Astrocyte (in vitro differentiated cells and primary cell): ENCODE measurements around the gene SLC16A7. TPM values are rescaled to one million over a fixed set of nuclear protein-coding genes. Genes with fewer than 3 reads are reported as not detected.
A peak's percentile ranks its signal among the peaks of the same experiment; 100 is the strongest.
"Not testable (repeated sequence)": the region's sequence is repeated elsewhere in the genome, so short reads cannot be mapped to it uniquely, and the experiment has no call there.

Experiments used
- DNase-seq: peaks from one replicate; pipeline ENCODE4 v3.0.0-alpha.2; 2010; ENCODE audit warnings: low read depth
- FAIRE-seq: peaks from 2 replicates; lab custom pipeline; 2011; peaks lifted over from hg19 to GRCh38; lab: Jason Lieb, UNC
- H2AFZ ChIP-seq: 2 replicates; pipeline ENCODE4 v1.6.0; 2012; ENCODE audit warnings: low read depth, low read length, inconsistent platforms
- H3K27ac ChIP-seq: 2 replicates; pipeline ENCODE4 v1.5.1; 2011; ENCODE audit warnings: low read depth, low read length, inconsistent platforms
- H3K27me3 ChIP-seq: 2 replicates; pipeline ENCODE4 v1.6.0; 2011; ENCODE audit warnings: low read length, inconsistent platforms; ENCODE audit not compliant: insufficient read depth
- H3K36me3 ChIP-seq: 2 replicates; pipeline ENCODE4 v1.5.1; 2011; ENCODE audit warnings: low read length, inconsistent platforms; ENCODE audit not compliant: insufficient read depth
- H3K4me1 ChIP-seq: 2 replicates; pipeline ENCODE4 v1.5.1; 2011; ENCODE audit warnings: low read length, inconsistent platforms; ENCODE audit not compliant: insufficient read depth
- H3K4me2 ChIP-seq: 2 replicates; pipeline ENCODE4 v1.6.0; 2012; ENCODE audit warnings: low read length, inconsistent platforms
- H3K4me3 ChIP-seq: 2 replicates; pipeline ENCODE4 v1.5.1; 2011; ENCODE audit warnings: low read depth, mild to moderate bottlenecking, low read length, inconsistent platforms; ENCODE audit not compliant: insufficient read depth
- H3K79me2 ChIP-seq: 2 replicates; pipeline ENCODE4 v1.6.0; 2012; ENCODE audit warnings: mild to moderate bottlenecking, low read length, inconsistent platforms; ENCODE audit not compliant: insufficient read depth
- H3K9ac ChIP-seq: 2 replicates; pipeline ENCODE4 v1.6.0; 2012; ENCODE audit warnings: mild to moderate bottlenecking, low read length, inconsistent platforms
- H3K9me3 ChIP-seq: 2 replicates; pipeline ENCODE4 v1.5.1; 2012; ENCODE audit warnings: low read depth, mild to moderate bottlenecking, low read length, inconsistent platforms; ENCODE audit not compliant: insufficient read depth
- H4K20me1 ChIP-seq: 2 replicates; pipeline ENCODE4 v1.6.0; 2012; ENCODE audit warnings: low read length, inconsistent platforms; ENCODE audit not compliant: insufficient read depth
- H3K27ac Mint-ChIP-seq: one replicate; pipeline ENCODE4 v1.8.0; 2021; ENCODE audit warnings: mild to moderate bottlenecking, mixed read lengths; ENCODE audit not compliant: unreplicated experiment
- H3K27me3 Mint-ChIP-seq: one replicate; pipeline ENCODE4 v1.8.0; 2021; ENCODE audit warnings: low read depth, mixed read lengths; ENCODE audit not compliant: unreplicated experiment
- H3K36me3 Mint-ChIP-seq: one replicate; pipeline ENCODE4 v1.8.0; 2021; ENCODE audit warnings: low read depth, mixed read lengths; ENCODE audit not compliant: unreplicated experiment
- H3K4me1 Mint-ChIP-seq: one replicate; pipeline ENCODE4 v1.8.0; 2021; ENCODE audit warnings: low read depth, mixed read lengths; ENCODE audit not compliant: unreplicated experiment
- H3K4me3 Mint-ChIP-seq: one replicate; pipeline ENCODE4 v1.8.0; 2021; ENCODE audit warnings: mild to moderate bottlenecking, moderate library complexity, mixed read lengths; ENCODE audit not compliant: unreplicated experiment
- H3K9me3 Mint-ChIP-seq: one replicate; pipeline ENCODE4 v1.8.0; 2021; ENCODE audit warnings: mild to moderate bottlenecking, mixed read lengths; ENCODE audit not compliant: unreplicated experiment
- CTCF ChIP-seq: IDR thresholded peaks from 2 replicates; pipeline ENCODE4 v1.5.1; 2011; ENCODE audit warnings: low read depth, mild to moderate bottlenecking, inconsistent platforms, low read length, moderate library complexity; ENCODE audit not compliant: insufficient read depth
- EZH2 ChIP-seq: IDR thresholded peaks from 2 replicates; pipeline ENCODE4 v1.6.1; 2012; ENCODE audit warnings: mild to moderate bottlenecking, low read length, inconsistent platforms; ENCODE audit not compliant: insufficient read depth
- total RNA-seq: library from RNA; stranded (reverse); gene quantifications from 2 replicates; pipeline ENCODE4 v1.2.1, GENCODE V29; 2021

Gene SLC16A7
- total RNA-seq, 1 donor from 2014 or later: 4.5 TPM

- peak overlapping the region; percentile 16 for H3K27ac Mint-ChIP-seq
- Histone ChIP-seq H3K4me2 (peak overlapping the region; percentile 96), H3K27me3 (no peaks in the 10 kb centered on the region), H2AFZ (peak overlapping the region; percentile 94), H3K79me2 (no peaks in the 10 kb centered on the region), H3K4me1 (peaks cover 14% of the 10 kb centered on the region), H4K20me1 (no peaks in the 10 kb centered on the region), H3K4me3 (peak overlapping the region; percentile 66), H3K27ac (peak overlapping the region; percentile 80), H3K9ac (peak overlapping the region; percentile 89), H3K9me3 (no peaks in the 10 kb centered on the region), H3K36me3 (no peaks in the 10 kb centered on the region)
- no peaks in the 10 kb centered on the region for H3K9me3 Mint-ChIP-seq
- H3K36me3 Mint-ChIP-seq: no peaks in the 10 kb centered on the region
- FAIRE-seq (peak; percentile 91), DNase-seq (peak; percentile 96)
- peak overlapping the region; percentile 78 for H3K4me3 Mint-ChIP-seq
- H3K27me3 Mint-ChIP-seq: no peaks in the 10 kb centered on the region
- H3K4me1 Mint-ChIP-seq: peaks cover 2% of the 10 kb centered on the region
- TF ChIP-seq CTCF: no peak
- TF ChIP-seq EZH2: no peak
Measured at GRCh38 chr12:59597385-59597781, 1.6 kb downstream of the SLC16A7 start.

GRCh38 chr12:59600171-59600570 is 4.3 kb downstream of the SLC16A7 start:
- H3K79me2 ChIP-seq: no peaks in the 10 kb centered on the region
- H3K36me3 ChIP-seq: no peaks in the 10 kb centered on the region
- H3K27ac ChIP-seq: no peak overlapping the region
- Mint-ChIP-seq H3K36me3 (no peaks in the 10 kb centered on the region), H3K4me3 (no peak overlapping the region), H3K9me3 (no peaks in the 10 kb centered on the region), H3K27me3 (no peaks in the 10 kb centered on the region), H3K27ac (no peak overlapping the region), H3K4me1 (peaks cover 2% of the 10 kb centered on the region)
- DNase-seq (no peak), FAIRE-seq (no peak)
- H3K4me1 ChIP-seq: peaks cover 11% of the 10 kb centered on the region
- no peaks in the 10 kb centered on the region for H4K20me1 ChIP-seq
- H3K4me2 ChIP-seq: no peak overlapping the region
- no peaks in the 10 kb centered on the region for H3K9me3 ChIP-seq
- no peak overlapping the region for H3K9ac ChIP-seq
- TF ChIP-seq CTCF (no peak), EZH2 (no peak)
- no peak overlapping the region for H3K4me3 ChIP-seq
- no peak overlapping the region for H2AFZ ChIP-seq
- H3K27me3 ChIP-seq: no peaks in the 10 kb centered on the region

- Histone ChIP-seq H3K79me2 (no peaks in the 10 kb centered on the region), H3K27me3 (no peaks in the 10 kb centered on the region), H3K27ac (no peak overlapping the region), H4K20me1 (no peaks in the 10 kb centered on the region), H3K4me1 (no peaks in the 10 kb centered on the region), H3K4me2 (no peak overlapping the region), H3K9me3 (no peaks in the 10 kb centered on the region), H3K9ac (no peak overlapping the region), H3K4me3 (no peak overlapping the region), H2AFZ (no peak overlapping the region), H3K36me3 (no peaks in the 10 kb centered on the region)
- FAIRE-seq (no peak), DNase-seq (no peak)
- no peaks in the 10 kb centered on the region for H3K27me3 Mint-ChIP-seq
- H3K9me3 Mint-ChIP-seq: no peaks in the 10 kb centered on the region
- H3K36me3 Mint-ChIP-seq: no peaks in the 10 kb centered on the region
- no peak for TF ChIP-seq EZH2
- no peak for TF ChIP-seq CTCF
- H3K4me3 Mint-ChIP-seq: no peak overlapping the region
- no peaks in the 10 kb centered on the region for H3K4me1 Mint-ChIP-seq
- no peak overlapping the region for H3K27ac Mint-ChIP-seq
Measured at GRCh38 chr12:59603754-59604153, 7.9 kb downstream of the SLC16A7 start.

- not testable (repeated sequence) for H3K27me3 ChIP-seq, H3K27ac ChIP-seq, H3K4me2 ChIP-seq, H4K20me1 ChIP-seq, H3K27me3 Mint-ChIP-seq, H2AFZ ChIP-seq, H3K9ac ChIP-seq, H3K27ac Mint-ChIP-seq, H3K4me3 ChIP-seq, FAIRE-seq, H3K36me3 ChIP-seq, H3K9me3 ChIP-seq, DNase-seq, H3K4me1 ChIP-seq, H3K79me2 ChIP-seq, H3K4me3 Mint-ChIP-seq, H3K36me3 Mint-ChIP-seq, H3K4me1 Mint-ChIP-seq
- H3K9me3 Mint-ChIP-seq: peaks cover 19% of the 10 kb centered on the region
Measured at GRCh38 chr12:59612823-59613434, 17.1 kb downstream of the SLC16A7 start.
